ENCODE measurements around the gene ZDHHC12.

DNA sequence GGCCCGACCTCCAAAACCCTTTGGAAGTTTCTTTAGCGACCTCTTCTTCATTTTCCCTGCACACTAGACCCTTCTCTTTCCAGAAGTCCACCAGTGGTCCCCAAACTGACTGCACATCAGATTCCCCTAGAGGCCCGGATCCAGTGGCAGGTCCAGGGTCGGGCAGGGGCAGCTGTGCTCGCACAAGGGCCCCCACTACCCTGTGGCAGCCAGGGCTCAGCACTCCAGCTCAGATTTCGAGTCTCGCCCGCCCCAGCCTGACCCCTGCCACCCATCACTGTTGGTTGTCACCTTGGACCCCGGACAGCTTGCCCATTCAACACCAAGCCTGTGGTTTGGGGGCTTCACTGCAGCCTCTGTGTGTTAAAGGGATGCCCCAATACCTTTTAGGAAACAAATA is 7.8 kb upstream of the ZDHHC12 start:
- TF ChIP-seq, protein P1, sequence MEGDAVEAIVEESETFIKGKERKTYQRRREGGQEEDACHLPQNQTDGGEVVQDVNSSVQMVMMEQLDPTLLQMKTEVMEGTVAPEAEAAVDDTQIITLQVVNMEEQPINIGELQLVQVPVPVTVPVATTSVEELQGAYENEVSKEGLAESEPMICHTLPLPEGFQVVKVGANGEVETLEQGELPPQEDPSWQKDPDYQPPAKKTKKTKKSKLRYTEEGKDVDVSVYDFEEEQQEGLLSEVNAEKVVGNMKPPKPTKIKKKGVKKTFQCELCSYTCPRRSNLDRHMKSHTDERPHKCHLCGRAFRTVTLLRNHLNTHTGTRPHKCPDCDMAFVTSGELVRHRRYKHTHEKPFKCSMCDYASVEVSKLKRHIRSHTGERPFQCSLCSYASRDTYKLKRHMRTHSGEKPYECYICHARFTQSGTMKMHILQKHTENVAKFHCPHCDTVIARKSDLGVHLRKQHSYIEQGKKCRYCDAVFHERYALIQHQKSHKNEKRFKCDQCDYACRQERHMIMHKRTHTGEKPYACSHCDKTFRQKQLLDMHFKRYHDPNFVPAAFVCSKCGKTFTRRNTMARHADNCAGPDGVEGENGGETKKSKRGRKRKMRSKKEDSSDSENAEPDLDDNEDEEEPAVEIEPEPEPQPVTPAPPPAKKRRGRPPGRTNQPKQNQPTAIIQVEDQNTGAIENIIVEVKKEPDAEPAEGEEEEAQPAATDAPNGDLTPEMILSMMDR (IDR thresholded peaks at IDR 0.05; ENCODE audit: low read depth, low read length): no peak
- TF ChIP-seq POLR2A (IDR thresholded peaks at IDR 0.05; ENCODE audit: extremely low read depth, insufficient read length): no peak
- TF ChIP-seq, protein P2, sequence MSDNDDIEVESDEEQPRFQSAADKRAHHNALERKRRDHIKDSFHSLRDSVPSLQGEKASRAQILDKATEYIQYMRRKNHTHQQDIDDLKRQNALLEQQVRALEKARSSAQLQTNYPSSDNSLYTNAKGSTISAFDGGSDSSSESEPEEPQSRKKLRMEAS (IDR thresholded peaks at IDR 0.05; ENCODE audit: low read depth, low read length): no peak
- TF ChIP-seq MYC (IDR thresholded peaks at IDR 0.05; ENCODE audit: low read depth, low read length): no peak
